Measurements from ENCODE around the gene SND1.

The SND1 gene

DNA sequence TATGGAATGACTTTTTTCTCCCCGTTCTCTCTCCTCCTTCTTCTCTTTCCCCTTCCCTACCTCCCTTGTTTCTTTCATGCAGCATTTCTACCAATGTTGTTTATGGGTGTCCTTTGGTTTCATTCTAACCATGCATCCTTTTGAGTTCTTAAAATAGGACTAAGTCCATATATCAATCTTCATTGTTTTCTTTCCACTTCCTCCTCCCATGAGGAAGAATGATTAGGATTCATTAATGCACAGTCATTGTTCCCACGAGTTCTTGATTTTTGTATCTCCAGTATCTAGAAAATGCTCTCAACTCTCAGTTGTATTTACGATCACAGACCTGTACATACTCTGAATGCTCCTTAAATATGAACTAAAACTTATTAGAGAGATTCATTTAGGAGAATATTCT lies 226.0 kb downstream of the SND1 start:
- no peak for DNase-seq

DNA sequence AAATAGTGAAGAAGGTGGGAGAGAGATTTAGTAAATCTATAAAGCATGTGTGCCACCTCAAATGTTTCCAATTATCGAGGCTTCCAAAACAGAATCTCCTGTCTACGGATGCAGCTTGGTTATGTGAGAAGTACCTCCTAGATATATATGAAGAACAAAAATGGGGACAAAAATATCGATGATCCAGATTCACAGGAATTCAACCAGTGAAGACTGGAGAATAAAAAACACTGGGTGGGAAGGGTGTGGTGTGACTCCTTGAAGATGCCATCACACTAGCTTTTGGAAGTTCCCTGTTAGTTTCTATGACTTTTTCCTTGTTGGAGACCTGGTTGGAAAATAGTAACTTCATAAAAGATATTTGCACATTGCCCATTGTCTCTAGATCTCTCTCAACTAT lies 226.8 kb downstream of the SND1 start:
- no peak for DNase-seq

DNA sequence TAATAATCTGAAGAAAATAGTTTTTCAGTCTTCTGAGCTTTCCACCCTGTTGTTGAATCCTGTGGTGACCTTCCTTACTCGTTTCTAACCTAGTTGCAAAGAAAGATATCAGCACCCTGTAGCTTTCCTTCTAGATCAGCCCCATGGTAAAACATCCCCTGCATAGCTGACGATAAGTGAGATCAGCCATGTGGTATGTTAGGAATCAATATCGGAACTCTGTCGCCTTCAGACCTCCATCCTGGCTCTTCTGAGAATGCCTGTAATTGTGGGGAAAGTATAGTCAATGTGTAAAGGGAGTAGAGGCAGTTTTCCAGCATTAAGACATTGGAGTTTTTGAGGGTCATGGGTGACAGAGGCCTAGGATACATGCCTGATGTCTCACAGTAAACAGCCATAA lies 227.4 kb downstream of the SND1 start:
- no peak for DNase-seq

DNA sequence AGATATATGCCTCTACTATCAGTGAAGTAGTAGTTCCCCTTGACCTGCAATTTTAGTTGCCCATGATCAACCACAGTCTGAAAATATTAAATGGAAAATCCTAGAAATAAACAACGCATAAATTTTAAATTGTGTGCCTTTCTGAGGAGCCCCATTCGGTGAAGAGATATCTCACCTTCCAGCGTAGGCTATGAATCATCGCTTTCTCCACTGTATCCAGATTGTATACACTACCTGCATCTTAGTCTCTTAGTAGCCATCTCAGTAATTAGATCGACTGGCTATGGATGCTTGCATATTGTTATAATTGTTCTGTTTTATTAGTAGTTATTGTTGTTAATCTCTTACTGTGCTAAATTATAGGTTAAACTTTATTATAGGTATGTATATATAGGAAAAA lies 227.9 kb downstream of the SND1 start:
- DNase-seq = no peak

DNA sequence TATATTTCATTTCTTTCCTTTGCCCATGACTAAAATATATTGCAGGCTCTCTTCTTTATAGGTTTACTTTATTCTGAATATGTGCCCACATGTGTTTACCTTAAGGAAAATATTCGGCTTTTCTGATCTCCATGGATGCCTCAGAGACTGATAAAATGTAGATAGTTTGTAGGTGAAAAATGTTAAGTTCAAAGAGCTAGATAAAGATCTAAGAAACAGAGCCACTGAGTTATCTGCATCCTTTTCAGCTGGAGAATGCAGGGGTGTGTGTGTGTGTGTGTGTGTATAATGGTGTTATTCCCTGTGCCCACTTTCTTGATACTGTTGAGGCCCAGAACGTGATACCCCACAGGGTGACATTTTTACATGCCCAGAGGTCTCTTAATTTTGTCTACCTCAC lies 228.5 kb downstream of the SND1 start:
- DNase-seq = no peak

DNA sequence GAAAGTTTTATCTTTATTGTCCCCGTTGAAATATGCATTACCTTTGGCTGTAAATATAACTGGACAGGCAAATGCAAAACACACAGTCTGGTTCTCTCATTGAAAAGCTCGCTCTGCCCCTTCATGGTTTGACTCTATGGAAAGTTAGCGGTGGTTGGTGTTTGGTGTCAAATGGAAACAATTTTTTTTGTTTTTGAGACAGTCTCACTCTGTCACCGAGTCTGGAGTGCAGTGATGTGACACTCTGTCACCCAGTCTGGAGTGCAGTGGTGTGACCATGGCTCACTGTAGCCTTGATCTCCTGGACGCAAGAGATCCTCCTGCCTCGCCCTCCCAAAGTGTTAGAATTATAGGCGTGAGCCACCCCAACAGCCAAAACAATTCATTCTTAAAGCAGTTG lies 229.6 kb downstream of the SND1 start:
- no peak for DNase-seq

DNA sequence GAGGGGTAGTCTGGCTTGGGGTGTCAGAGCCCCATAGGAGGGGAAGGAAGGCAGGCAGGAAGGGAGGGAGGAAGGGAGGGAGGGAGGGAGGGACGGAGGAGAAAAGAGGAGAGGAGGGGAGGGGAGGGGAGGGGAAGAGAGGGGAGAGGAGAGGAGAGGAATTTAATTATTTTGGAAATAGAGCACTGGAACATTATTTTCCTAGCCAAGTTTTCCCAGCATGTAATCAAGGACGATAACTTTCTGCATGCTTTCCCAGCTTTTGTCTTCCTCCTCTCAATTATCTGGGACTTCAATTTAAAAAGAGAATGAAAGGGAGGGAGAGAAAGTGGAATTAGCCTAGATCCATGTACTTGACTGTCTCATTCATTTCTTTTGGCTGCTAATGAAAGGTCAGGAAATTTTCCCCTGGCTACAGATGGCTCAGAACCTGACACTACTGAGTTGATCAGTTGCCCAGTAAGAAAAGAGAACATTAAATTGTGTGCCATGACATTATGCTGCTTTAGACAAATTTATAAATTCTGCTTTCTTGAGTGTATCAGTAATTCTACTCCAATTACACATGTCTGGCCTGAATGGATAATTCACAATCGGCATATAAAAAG lies 230.4 kb downstream of the SND1 start:
- no peak for DNase-seq

DNA sequence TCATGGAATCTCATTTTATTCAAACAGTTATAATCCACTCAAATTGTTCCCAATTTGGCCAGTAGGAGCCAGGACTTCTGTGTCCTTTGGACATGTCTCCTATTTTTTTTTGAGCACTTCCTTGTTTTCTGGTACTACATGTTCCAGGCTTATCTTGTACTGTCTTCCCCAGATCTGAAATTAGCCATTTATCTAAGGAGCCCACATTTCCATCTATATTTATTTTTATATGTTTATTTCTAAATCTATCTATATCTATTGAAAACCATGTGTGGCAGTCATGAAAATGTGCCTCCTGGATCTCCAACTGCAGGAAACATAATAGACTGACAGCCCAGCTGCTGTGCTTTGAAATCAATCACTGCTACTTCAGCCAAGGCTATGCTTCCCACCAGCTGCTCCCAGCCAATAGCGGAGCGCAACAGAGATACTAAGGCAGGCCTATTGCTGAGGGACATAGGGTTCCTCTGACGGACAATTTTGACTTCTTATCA lies 232.1 kb downstream of the SND1 start:
- no peak for DNase-seq

DNA sequence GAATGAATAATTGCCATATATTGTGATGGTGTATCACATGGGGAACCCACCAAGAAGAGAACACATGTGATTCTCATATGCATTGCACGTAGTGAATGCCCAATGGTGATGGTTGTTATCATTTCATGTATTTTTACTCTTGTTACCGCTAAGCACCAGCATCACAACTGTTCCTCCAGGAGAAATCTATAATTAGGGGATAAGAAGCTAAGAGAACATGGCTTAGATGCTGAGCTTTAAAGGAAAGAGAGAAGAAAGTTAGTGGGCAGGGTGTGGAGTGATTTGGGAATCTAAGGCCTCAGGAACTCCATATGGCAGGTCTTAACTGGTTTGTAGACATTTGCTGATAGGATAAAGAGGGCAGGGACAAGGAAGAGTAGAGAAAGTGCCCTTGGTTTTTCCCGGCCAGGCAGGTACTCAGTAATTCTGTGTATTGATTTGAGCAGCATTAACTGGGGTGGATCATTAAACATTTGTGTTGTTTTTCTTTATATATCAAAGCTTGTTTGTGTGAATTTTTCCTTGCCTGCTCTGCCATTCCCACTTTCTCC lies 233.3 kb downstream of the SND1 start:
- DNase-seq = no peak

DNA sequence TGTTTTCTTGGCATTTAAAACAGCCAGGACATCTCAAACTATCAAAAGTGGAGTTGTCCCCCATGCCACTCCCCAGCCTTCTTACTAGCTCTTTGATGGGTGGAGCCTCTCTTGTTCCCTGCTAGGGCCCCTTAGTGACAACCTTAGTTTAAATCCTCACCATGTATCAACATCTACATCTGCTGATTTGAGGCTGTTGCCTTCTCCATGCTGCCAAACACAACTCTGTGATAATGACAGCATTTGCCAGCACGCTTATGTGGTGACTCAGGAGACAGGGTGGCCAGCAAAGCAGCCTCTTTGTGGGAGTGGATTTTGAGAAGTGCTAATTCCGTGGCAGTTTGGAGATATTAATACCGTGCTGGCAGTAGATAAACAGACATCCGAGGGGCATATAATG lies 233.8 kb downstream of the SND1 start:
- no peak for DNase-seq

DNA sequence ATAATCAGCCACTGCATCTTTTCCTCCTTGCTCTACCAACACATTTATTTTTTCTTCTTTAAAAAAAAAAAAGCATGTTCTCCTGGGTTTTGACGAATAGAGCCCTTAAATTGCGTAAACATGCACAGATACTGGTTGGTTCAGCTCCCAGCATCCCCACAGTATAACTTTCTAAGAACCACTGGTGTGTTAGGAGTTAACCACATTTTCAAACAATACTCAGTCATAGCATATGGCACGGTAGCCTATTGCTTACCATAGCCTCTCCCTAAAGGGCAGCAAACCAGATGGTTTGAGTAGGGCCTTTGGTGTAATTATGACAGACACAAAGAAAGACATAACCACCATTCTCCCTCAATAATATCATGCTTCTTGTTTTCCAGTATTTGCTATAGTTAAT lies 234.3 kb downstream of the SND1 start:
- DNase-seq = no peak

DNA sequence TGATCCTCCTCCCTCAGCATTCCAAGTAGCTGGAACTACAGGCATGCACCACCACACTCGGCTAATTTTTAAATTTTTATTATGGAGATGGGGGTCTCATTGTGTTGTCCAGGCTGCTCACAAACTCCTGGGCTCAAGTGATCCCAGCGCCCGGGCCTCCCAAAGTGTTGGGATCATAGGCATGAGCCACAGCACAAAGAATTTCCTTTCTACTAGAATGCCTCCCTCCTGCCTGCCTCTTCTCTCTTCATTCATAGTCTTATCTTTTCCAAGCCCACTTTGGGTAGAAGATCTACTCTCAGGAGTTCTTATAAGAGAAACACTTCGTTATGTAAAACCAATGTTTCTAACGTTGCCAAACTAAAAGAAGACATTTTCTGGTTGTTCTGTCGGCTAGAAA lies 235.1 kb downstream of the SND1 start:
- DNase-seq = no peak

DNA sequence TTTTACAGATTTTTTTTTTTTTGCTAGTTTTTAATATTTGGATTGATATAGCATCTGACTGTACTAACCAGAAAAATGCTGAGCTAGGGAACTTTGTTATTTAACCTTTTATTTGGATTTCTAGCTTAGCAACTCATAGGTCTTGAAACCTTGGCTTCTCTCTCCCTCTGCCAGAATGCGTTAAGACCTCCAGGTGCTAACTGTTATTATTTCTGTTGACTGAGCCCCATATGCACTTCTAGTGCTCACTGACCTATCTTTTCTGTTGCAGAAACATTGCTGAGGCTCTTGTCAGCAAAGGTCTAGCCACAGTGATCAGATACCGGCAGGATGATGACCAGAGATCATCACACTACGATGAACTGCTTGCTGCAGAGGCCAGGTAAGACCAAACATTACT lies 235.6 kb downstream of the SND1 start:
- no peak for DNase-seq

DNA sequence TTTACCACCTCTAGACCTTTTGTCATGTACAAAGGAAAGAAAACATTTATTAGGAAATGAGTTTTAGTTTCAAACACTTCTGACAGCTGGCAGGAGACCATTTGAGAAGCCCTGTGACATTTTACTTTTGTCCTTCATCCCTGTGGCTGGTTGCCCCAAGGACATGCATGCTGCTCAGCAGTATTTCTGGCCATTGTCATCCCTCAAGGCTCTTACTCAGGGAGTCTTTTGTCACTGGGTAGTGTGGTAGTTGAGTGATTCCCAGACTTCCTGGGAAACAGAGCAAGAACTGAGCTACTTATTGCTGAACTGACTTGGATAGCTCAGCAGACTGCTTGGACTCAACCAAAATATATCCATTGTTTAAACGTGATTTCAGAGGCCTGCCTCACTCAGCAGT lies 236.4 kb downstream of the SND1 start:
- no peak for DNase-seq

DNA sequence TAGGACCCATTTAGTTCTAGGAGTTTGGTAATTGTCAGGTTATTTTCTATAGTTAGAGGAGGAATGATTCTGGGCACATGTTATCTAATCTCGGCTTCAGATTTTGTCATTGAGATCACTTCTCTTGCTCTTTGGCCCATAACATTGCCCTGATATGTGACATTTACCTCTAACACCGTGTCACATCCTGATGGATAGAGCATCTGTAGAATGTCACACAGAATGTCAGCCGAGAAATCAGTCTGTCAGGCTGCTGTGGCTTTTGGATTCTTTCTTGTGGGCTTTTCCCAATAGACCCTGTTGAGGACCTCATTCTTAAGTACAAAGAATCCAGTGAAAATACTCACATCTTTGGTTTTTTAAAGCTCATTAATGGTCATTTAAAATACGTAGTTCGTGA lies 236.8 kb downstream of the SND1 start:
- no peak for DNase-seq

DNA sequence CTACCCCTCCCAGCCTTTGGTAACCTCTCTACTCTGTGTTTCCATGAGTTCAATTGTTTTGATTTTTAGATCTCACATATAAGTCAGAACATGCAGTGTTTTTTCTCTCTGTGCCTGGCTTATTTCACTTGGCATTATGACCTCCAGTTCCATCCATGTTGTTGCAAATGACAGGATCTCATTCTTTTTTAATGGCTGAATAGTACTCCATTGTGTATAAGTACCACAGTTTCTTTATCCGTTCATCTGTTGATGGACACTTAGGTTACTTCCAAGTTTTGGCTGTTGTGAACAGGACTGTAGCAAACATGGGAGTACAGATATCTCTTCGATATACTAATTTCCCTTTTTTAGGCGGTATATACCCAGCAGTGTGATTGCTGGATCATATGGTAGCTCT lies 237.7 kb downstream of the SND1 start:
- no peak for DNase-seq

DNA sequence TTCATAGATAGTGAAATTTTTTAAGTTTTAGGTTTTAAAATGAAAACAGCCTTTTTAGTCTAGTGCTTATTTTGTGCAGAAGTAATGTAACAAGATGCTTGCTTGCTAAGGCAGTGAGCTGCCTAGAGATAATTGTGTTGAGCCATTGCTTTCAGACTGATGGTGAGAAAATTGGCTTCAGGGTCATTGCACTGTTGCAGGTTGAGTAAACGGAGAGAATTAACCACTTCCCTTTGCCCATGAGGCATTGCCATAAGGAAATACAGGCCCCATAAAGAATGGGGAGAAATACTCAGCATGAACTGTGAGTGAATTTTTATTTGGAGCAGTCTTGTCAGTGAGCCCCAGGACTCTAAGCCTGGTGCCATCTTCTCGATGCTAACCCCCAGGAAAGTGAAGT lies 238.7 kb downstream of the SND1 start:
- peak; percentile 40 for DNase-seq

DNA sequence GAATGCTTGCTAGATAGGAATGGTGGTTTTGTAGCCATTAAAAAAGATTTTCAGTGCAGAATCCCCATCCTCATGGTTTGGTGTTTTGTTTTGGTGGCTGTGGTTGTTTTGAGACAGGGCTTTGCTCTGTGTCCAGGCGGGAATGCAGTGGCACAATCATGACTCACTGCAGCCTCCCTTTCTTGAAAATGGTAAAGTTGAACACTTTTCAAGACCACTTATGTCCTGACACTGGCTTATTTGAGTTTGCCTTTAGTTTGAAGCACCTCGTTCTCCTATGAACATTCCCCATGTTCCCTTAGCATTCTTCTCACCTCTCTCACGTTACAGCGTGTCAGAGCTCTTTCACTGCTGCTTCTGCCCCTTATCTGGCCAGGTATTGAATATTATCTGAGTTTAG lies 239.2 kb downstream of the SND1 start:
- DNase-seq = no peak

DNA sequence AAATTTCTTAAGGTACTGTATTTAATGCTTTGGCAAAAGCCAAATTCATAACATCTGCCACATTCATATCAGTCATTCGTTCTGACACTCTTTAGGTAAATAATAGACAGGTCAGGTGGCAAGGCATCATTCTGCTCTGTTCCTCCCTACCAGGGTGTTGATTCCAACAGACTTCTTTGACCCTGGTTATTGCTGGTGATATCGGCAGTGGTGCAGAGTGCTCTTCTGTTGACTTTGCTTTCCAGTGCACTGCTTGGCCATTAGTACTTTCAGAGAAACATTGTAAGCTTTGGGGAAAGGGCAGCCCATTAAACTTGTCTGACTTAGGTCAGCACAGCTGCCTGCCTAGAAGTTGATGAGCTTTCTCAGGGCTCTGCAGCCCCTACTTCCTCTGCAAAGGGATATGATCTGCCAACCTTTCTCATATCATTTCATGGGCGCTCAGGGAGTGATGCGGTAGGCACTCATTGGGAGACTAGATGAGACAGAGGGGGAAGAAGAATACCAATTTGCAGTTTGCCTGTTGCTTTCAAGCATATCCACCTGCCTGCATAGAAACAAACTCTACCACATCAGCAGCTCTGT lies 240.0 kb downstream of the SND1 start:
- DNase-seq = no peak

DNA sequence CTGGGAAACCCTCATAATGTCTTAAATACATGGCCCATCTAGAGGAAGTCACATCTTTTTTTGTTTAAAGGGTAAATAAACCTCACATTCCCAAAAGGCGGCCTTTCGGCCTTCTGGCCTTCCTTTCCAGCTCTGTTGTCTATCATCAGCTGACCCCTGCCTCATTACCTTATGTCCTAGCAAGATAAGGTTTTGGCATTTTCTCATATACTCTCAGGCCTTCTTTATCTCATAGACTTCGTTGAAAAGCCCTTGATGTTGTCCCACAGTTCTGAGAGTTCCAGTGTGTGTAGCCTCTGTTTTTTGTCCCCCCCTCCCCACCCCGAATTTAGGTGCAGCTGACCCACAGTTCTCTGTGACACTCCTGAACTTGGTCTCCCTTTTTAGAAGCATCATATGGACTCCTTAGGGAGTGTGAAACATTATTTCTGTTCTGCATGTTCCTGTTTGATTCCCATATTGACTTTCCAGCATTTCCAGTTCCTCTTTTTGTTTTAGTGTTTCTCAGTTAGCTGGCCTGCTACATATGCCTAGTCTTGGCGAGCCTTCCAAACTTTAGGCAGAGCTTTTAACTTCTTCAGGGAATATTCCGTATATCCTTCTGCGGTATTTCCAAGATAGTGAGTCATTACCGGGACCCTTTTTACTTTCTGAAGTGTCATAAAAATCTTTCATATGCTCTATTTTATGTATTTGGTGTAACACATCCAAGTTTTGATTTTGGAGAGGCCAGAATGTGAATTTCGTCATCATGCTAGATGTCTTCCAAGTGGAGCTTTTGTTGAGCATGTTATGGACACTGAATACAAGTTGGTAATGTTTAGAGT lies 240.7 kb downstream of the SND1 start:
- no peak for DNase-seq

DNA sequence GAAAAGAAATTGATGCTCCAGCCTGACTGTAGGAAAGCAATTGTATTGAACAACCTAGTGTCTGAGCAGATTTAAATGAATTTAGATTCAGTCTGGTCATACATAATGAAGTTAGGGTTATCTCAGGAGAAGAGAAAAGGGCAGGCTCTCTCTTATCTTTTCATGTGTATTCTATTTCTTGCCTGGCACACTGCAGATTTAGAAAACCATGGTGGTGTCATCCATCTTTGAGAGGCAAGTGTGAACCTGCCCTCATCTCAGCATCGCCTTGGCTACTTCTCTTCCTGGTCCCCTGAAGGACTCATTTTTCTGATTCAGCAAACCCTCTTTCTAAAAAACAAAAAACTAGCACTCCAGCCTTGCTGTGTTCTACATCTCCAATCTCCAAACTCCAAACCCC lies 241.6 kb downstream of the SND1 start:
- DNase-seq = no peak

DNA sequence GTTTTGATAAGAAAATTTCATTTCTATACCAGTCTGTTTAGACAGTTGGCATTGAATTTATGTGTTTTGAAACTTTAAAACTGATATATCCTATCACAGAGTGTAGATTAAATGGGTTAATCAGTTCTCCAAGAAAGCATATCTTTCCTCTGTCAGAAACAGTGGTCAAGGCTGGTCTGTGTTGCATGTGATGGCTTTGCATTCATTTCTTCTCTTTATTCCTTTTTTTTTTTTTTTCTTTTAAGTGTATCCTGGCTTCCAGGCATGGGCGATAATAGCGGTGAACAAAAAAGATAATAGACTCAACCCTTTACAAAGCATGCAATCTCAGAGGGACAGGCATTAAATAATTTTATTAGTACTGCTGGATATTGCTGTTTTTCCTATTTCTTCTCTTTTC lies 242.6 kb downstream of the SND1 start:
- DNase-seq = no peak

DNA sequence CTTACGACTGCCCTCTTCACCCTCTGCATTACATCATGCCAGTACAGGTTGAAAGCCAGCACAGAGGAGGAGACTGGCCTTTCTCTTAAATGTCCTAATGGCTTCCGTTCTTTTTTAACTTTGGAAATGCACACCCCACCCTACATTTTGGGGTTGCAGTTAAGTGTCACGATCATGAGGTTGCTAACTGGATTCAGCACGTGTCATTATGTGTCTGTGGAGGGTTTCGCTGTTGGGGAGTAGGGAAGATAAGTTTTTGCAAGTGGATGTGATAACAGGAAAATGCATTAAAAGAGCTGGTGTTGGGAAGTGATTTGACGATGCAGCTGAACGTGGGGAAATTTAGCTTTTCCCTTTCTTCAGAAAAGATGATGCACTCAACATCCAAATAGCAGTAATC lies 243.4 kb downstream of the SND1 start:
- DNase-seq = no peak

DNA sequence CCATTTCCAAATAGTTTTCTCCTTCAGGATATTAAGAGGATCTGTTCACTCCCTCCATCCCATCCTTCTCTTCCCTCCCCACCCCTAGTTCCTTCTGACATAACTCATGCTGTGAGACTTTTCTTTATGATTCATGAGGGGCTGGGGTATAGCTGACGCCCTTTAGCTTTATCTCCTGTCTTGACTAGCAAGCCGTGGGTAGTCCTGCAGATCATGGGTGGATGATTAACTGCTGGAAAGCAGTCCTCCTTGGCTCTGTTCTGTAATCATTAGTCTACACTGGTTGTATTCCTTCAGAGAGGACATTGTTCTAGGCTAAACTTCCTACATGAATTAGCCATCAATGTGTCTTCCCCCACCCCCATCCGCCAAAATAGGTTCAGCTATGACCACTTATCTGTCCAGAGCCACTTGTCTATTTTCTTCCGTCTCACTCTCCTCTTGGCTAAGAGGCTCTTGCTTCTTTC lies 243.9 kb downstream of the SND1 start:
- DNase-seq = no peak
